ENCODE measurements around the gene NPPB. TPM values are rescaled to one million over a fixed set of nuclear protein-coding genes. Genes with fewer than 3 reads are reported as not detected.

NPPB gene
- total RNA-seq, 2 experiments from 2014 or later: not detected

GRCh38 chr1:11880911-11881748 lies 22.4 kb upstream of the NPPB start:
- BruUV-seq (replicated peaks): no TSS peak
- H3K36me3 ChIP-seq (ENCODE audit: insufficient read depth, low read length): no peaks in the 10 kb centered on the region
- no peak overlapping the region for H3K27ac ChIP-seq (ENCODE audit: low read depth, low read length, poor library complexity, severe bottlenecking)
- H3K9me3 ChIP-seq (ENCODE audit: low read length): no peaks in the 10 kb centered on the region
- H3K4me3 ChIP-seq (ENCODE audit: low read depth, low read length, poor library complexity, severe bottlenecking): no peak overlapping the region
- ChIA-PET CTCF (ENCODE audit: unreplicated experiment) (no interaction called here), POLR2A (no interaction called here)
- no peak overlapping the region for H3K4me2 ChIP-seq (ENCODE audit: low read length)
- no peak for TF ChIP-seq EZH2phosphoT487 (IDR thresholded peaks at IDR 0.05; ENCODE audit: borderline replicate concordance, low read depth, low read length)
- intact Hi-C loops (cut with micrococcal nuclease; ENCODE audit: unreplicated experiment): no loop called here
- no peaks in the 10 kb centered on the region for H3K9me2 ChIP-seq (ENCODE audit: insufficient read depth, low read length)
- H3K79me2 ChIP-seq (ENCODE audit: insufficient read depth, low read depth, low read length): no peaks in the 10 kb centered on the region
- no peaks in the 10 kb centered on the region for H3K4me1 ChIP-seq (ENCODE audit: insufficient read depth, low read length, poor library complexity, severe bottlenecking)
- H4K20me1 ChIP-seq (ENCODE audit: insufficient read depth, low read length): no peaks in the 10 kb centered on the region
- H2AFZ ChIP-seq (ENCODE audit: low read length): no peak overlapping the region
- no peak for DNase-seq (ENCODE audit: low spot score)

- BruUV-seq (replicated peaks): no TSS peak
- POLR2A ChIA-PET: no interaction called here
- CTCF ChIA-PET (ENCODE audit: unreplicated experiment): no interaction called here
- no peaks in the 10 kb centered on the region for H3K36me3 ChIP-seq (ENCODE audit: insufficient read depth, low read length)
- H3K4me3 ChIP-seq (ENCODE audit: low read depth, low read length, poor library complexity, severe bottlenecking): no peak overlapping the region
- no peaks in the 10 kb centered on the region for H3K79me2 ChIP-seq (ENCODE audit: insufficient read depth, low read depth, low read length)
- intact Hi-C loops (cut with micrococcal nuclease; ENCODE audit: unreplicated experiment): no loop called here
- no peak for TF ChIP-seq CTCF (conservative IDR thresholded peaks at IDR 0.05; ENCODE audit: low read length)
- no peak for TF ChIP-seq EZH2phosphoT487 (IDR thresholded peaks at IDR 0.05; ENCODE audit: borderline replicate concordance, low read depth, low read length)
- no peaks in the 10 kb centered on the region for H4K20me1 ChIP-seq (ENCODE audit: insufficient read depth, low read length)
- no peaks in the 10 kb centered on the region for H3K4me1 ChIP-seq (ENCODE audit: insufficient read depth, low read length, poor library complexity, severe bottlenecking)
- DNase-seq (ENCODE audit: low spot score): no peak
- H3K9me3 ChIP-seq (ENCODE audit: low read length): no peaks in the 10 kb centered on the region
- no peak overlapping the region for H3K4me2 ChIP-seq (ENCODE audit: low read length)
- H2AFZ ChIP-seq (ENCODE audit: low read length): no peak overlapping the region
- H3K27ac ChIP-seq (ENCODE audit: low read depth, low read length, poor library complexity, severe bottlenecking): no peak overlapping the region
- H3K9me2 ChIP-seq (ENCODE audit: insufficient read depth, low read length): no peaks in the 10 kb centered on the region
Observed at GRCh38 chr1:11880181-11880575, 21.4 kb upstream of the NPPB start.

- Histone ChIP-seq H3K9me3 (ENCODE audit: low read length) (no peaks in the 10 kb centered on the region), H3K4me1 (ENCODE audit: insufficient read depth, low read length, poor library complexity, severe bottlenecking) (no peaks in the 10 kb centered on the region), H3K4me3 (ENCODE audit: low read depth, low read length, poor library complexity, severe bottlenecking) (no peak overlapping the region), H3K79me2 (ENCODE audit: insufficient read depth, low read depth, low read length) (no peaks in the 10 kb centered on the region), H3K36me3 (ENCODE audit: insufficient read depth, low read length) (no peaks in the 10 kb centered on the region), H2AFZ (ENCODE audit: low read length) (no peak overlapping the region), H3K4me2 (ENCODE audit: low read length) (no peak overlapping the region), H3K9me2 (ENCODE audit: insufficient read depth, low read length) (no peaks in the 10 kb centered on the region), H3K27ac (ENCODE audit: low read depth, low read length, poor library complexity, severe bottlenecking) (no peak overlapping the region), H4K20me1 (ENCODE audit: insufficient read depth, low read length) (no peaks in the 10 kb centered on the region)
- TF ChIP-seq EZH2phosphoT487 (IDR thresholded peaks at IDR 0.05; ENCODE audit: borderline replicate concordance, low read depth, low read length): no peak
- TF ChIP-seq CTCF (conservative IDR thresholded peaks at IDR 0.05; ENCODE audit: low read length): no peak
- intact Hi-C loops (cut with micrococcal nuclease; ENCODE audit: unreplicated experiment): no loop called here
- no peak for DNase-seq (ENCODE audit: low spot score)
- no TSS peak for BruUV-seq (replicated peaks)
- POLR2A ChIA-PET: interaction anchor here (0.9 kb wide), 1 partner anchor 28 kb away, joined by 4 read pairs; no protein-coding TSS in a partner anchor
- CTCF ChIA-PET (ENCODE audit: unreplicated experiment): interaction anchor here (0.6 kb wide), 1 partner anchor 76 kb away, joined by 4 read pairs; no protein-coding TSS in a partner anchor
Observed at GRCh38 chr1:11879311-11880180, 20.8 kb upstream of the NPPB start.

Measured in OCI-LY7 (cell line).